Skeletal muscle tissue (tissue), 4 donors: ENCODE measurements around the gene KCNA3. TPM values are rescaled to one million over a fixed set of nuclear protein-coding genes. Genes with fewer than 3 reads are reported as not detected.

Source experiments
- H3K27ac ChIP-seq: one replicate; pipeline ENCODE4 v1.7.0; 2013; ENCODE audit warnings: mild to moderate bottlenecking, low read depth, low read length, inconsistent platforms
- H3K27me3 ChIP-seq, 3 donors: one replicate each; pipeline ENCODE4 v1.7.0; 2013; ENCODE audit warnings: low read length in 3 of 3; ENCODE audit not compliant: control insufficient read depth in 3 of 3, insufficient read depth in 3 of 3
- H3K36me3 ChIP-seq, 3 donors: one replicate each; pipeline ENCODE4 v1.7.0; 2013; ENCODE audit warnings: low read length in 3 of 3; ENCODE audit not compliant: control insufficient read depth in 3 of 3, insufficient read depth in 3 of 3
- H3K4me1 ChIP-seq, 3 donors: one replicate each; pipeline ENCODE4 v1.7.0; 2013; ENCODE audit warnings: low read length in 3 of 3, mild to moderate bottlenecking in 3 of 3; ENCODE audit not compliant: control insufficient read depth in 3 of 3, insufficient read depth in 3 of 3
- H3K4me3 ChIP-seq, 3 donors: one replicate each; pipeline ENCODE4 v1.7.0; 2013; ENCODE audit warnings: low read length in 3 of 3
- H3K9ac ChIP-seq, 3 donors: one replicate each; pipeline ENCODE4 v1.7.0; 2013; ENCODE audit warnings: low read length in 3 of 3, mild to moderate bottlenecking in 3 of 3, moderate library complexity in 2 of 3, low read depth in 1 of 3
- H3K9me3 ChIP-seq, 3 donors: one replicate each; pipeline ENCODE4 v1.7.0; 2013; ENCODE audit warnings: low read length in 3 of 3; ENCODE audit not compliant: control insufficient read depth in 3 of 3
- total RNA-seq: library from RNA; depleted of rRNA; stranded (reverse); fragments of >200 nt; gene quantifications from one replicate; pipeline ENCODE4 v1.2.3, GENCODE V29; 2014
- donor health status: Osteomylitis.

KCNA3 gene
- total RNA-seq, 1 donor from 2014 or later = 0.52 TPM

DNA sequence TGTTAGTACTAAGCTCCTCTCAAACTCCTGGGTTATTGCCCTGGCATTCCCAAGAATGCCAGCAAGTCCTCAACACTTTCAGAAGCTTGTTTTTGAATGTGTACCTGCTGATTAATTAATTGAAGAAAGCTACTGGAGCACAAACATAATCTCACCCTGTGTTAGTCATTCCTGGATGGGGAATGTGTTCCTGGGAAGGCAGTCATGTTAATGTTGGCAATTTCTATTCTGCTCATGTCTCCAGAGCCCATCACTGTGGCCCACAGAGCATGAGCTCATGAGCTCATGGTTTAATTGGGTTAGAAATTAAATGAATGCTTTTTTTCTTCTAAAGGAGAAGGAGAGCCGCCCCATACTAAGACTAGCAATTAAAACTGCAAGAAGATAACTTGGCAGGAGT lies 31.9 kb upstream of the KCNA3 start:
- no peaks in the 10 kb centered on the region for H3K9me3 ChIP-seq
- no peaks in the 10 kb centered on the region for H3K27me3 ChIP-seq
- H3K4me1 ChIP-seq = no peaks in the 10 kb centered on the region
- no peak overlapping the region for H3K27ac ChIP-seq
- H3K36me3 ChIP-seq = no peaks in the 10 kb centered on the region
- H3K9ac ChIP-seq = no peak overlapping the region
- H3K4me3 ChIP-seq = no peak overlapping the region

GRCh38 chr1:110702260-110702659 lies 27.5 kb upstream of the KCNA3 start:
- no peak overlapping the region for H3K4me3 ChIP-seq
- peaks cover 0 to 2% (median 0%) of the 10 kb centered on the region in 3 donors for H3K9me3 ChIP-seq
- no peak overlapping the region for H3K27ac ChIP-seq
- no peaks in the 10 kb centered on the region for H3K36me3 ChIP-seq
- no peaks in the 10 kb centered on the region for H3K4me1 ChIP-seq
- H3K9ac ChIP-seq = no peak overlapping the region
- no peaks in the 10 kb centered on the region for H3K27me3 ChIP-seq

DNA sequence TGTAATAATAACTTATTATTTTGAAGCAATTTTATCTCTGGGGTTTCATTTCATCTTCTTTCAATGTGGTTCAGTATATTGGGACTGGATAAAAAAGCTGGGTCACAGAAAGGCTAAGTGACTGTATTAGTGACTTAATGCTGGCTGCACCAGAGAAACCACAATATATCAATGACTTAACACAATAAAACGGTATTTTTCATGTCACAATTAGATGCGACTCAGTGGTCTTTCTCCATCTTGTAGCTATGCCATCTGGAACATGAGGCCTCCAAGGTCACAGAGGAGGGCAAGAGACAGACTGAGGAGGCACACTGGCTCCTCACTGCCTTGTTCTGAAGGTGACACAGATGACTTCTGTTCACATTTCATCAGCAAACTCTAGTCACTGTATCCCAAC lies 26.0 kb upstream of the KCNA3 start:
- Histone ChIP-seq H3K36me3 (no peaks in the 10 kb centered on the region), H3K4me3 (no peak overlapping the region)

GRCh38 chr1:110697606-110698005 lies 22.9 kb upstream of the KCNA3 start:
- no peak overlapping the region for H3K4me3 ChIP-seq
- H3K9ac ChIP-seq = no peak overlapping the region
- H3K27ac ChIP-seq = no peak overlapping the region
- no peaks in the 10 kb centered on the region for H3K36me3 ChIP-seq
- H3K4me1 ChIP-seq = no peaks in the 10 kb centered on the region
- no peaks in the 10 kb centered on the region for H3K27me3 ChIP-seq
- H3K9me3 ChIP-seq = peaks cover 0 to 2% (median 0%) of the 10 kb centered on the region in 3 donors

More for the DNA sequence above, 26.0 kb upstream of the KCNA3 start:
- no peaks in the 10 kb centered on the region for H3K4me1 ChIP-seq
- H3K27ac ChIP-seq = no peak overlapping the region
- no peak overlapping the region for H3K9ac ChIP-seq
- peaks cover 0 to 2% (median 0%) of the 10 kb centered on the region in 3 donors for H3K9me3 ChIP-seq
- no peaks in the 10 kb centered on the region for H3K27me3 ChIP-seq

DNA sequence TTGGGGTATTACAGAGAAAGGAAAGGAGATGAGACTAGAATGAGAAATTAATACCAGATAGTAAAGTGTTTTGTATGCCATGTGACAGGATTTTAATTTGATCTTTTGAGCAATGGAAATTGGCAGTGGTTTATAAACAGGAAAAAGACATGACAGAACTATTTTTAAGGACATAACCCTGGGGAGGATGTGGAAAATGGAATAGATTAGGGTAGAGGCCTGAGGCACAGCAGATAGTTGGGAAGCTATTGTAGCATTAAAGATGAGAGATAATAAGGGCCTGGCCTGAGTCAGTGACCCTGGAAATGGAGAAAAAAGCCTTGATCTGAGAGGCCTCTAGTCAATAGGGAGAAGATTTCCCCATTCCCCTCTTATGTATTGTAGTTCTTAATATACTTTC lies 22.1 kb upstream of the KCNA3 start:
- peaks cover 0 to 2% (median 0%) of the 10 kb centered on the region in 3 donors for H3K9me3 ChIP-seq
- no peak overlapping the region for H3K27ac ChIP-seq
- H3K4me3 ChIP-seq = no peak overlapping the region
- no peak overlapping the region for H3K9ac ChIP-seq
- H3K4me1 ChIP-seq = no peaks in the 10 kb centered on the region
- H3K36me3 ChIP-seq = no peaks in the 10 kb centered on the region
- no peaks in the 10 kb centered on the region for H3K27me3 ChIP-seq

- Histone ChIP-seq H3K9me3 (no peaks in the 10 kb centered on the region), H3K4me1 (no peaks in the 10 kb centered on the region), H3K4me3 (no peak overlapping the region), H3K27ac (no peak overlapping the region), H3K27me3 (peaks cover 0 to 4% (median 0%) of the 10 kb centered on the region in 3 donors), H3K36me3 (no peaks in the 10 kb centered on the region), H3K9ac (no peak overlapping the region)
These were observed 16.1 kb upstream of the KCNA3 start for GRCh38 chr1:110690709-110691365.

DNA sequence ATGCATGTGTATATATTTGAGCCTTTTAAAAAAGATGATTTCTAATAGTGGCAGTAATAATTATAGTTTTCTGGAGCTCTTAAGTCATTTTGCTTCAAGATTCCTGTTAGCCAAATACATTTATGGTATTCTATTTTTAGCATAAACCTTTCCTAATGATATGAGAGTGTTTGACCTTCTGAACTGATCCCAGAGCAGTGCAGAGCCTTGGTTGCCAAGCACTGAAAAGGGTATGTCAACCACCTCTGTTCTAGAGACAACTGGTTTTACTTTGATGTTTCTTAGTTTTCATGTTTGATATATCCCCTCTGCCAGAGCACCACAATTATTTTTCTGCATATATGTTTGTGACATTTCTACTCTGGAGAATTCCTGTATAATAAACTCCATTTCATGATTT lies 15.1 kb upstream of the KCNA3 start:
- Histone ChIP-seq H3K4me1 (no peaks in the 10 kb centered on the region), H3K9ac (no peak overlapping the region), H3K27ac (no peak overlapping the region), H3K27me3 (peaks cover 0 to 4% (median 0%) of the 10 kb centered on the region in 3 donors), H3K36me3 (no peaks in the 10 kb centered on the region), H3K9me3 (no peaks in the 10 kb centered on the region), H3K4me3 (no peak overlapping the region)

DNA sequence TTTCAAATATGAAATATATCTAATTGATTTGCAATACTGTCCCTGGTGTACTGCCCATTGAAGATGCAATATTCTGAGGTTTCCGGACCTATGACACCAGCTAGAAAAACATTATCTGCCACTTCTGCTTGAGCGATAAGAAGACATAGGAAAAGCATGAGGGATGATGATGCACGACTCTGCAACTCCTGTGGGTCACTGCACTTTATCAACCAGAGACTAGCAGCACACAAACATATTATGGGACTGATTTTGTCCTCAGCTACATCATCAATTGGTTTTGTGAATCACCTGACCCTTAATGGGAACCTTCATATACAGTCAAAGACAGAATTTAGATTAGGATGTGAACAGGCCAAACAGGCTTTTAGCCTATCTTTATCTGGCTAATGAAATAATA lies 13.8 kb upstream of the KCNA3 start:
- Histone ChIP-seq H3K4me1 (no peaks in the 10 kb centered on the region), H3K27ac (no peak overlapping the region), H3K36me3 (no peaks in the 10 kb centered on the region), H3K4me3 (no peak overlapping the region), H3K27me3 (peaks cover 0 to 4% (median 0%) of the 10 kb centered on the region in 3 donors), H3K9me3 (no peaks in the 10 kb centered on the region), H3K9ac (no peak overlapping the region)

- no peaks in the 10 kb centered on the region for H3K36me3 ChIP-seq
- H3K4me3 ChIP-seq = no peak overlapping the region
- peaks cover 0 to 4% (median 0%) of the 10 kb centered on the region in 3 donors for H3K27me3 ChIP-seq
- H3K4me1 ChIP-seq = no peaks in the 10 kb centered on the region
- no peak overlapping the region for H3K27ac ChIP-seq
- no peak overlapping the region for H3K9ac ChIP-seq
- no peaks in the 10 kb centered on the region for H3K9me3 ChIP-seq
These were observed 12.5 kb upstream of the KCNA3 start for GRCh38 chr1:110687250-110687649.

GRCh38 chr1:110686188-110686587 lies 11.4 kb upstream of the KCNA3 start:
- no peaks in the 10 kb centered on the region for H3K4me1 ChIP-seq
- no peak overlapping the region for H3K4me3 ChIP-seq
- no peak overlapping the region for H3K9ac ChIP-seq
- no peaks in the 10 kb centered on the region for H3K9me3 ChIP-seq
- no peak overlapping the region for H3K27ac ChIP-seq
- H3K36me3 ChIP-seq = no peaks in the 10 kb centered on the region
- peaks cover 0 to 4% (median 4%) of the 10 kb centered on the region in 3 donors for H3K27me3 ChIP-seq
